Body of pancreas (tissue), 4 donors: ENCODE results near the gene KANK2. TPM values are rescaled to one million over a fixed set of nuclear protein-coding genes. Genes with fewer than 3 reads are reported as not detected.

Source experiments
- ATAC-seq: fragments of 150-250 bp; one replicate; pipeline ENCODE4 v1.9.1; 2016
- DNase-seq, 4 donors: peaks; one replicate each; pipeline ENCODE4 v3.0.0-alpha.2; 2019
- H3K27ac ChIP-seq, 4 donors: fragments of 200-600 bp; sonication (generic); 1 replicate in 3 of 4; 2 replicates in 1 of 4; pipeline versions ENCODE4 v1.5.1 to v1.6.1; 2016 to 2019; ENCODE audit warnings: mild to moderate bottlenecking in 1 of 4, mixed read lengths in 1 of 4, moderate library complexity in 1 of 4
- H3K27me3 ChIP-seq, 2 donors: fragments of 200-600 bp; sonication (generic); one replicate each; pipeline ENCODE4 v1.6.0; 2016; ENCODE audit warnings: mild to moderate bottlenecking in 1 of 2
- H3K36me3 ChIP-seq, 2 donors: fragments of 200-600 bp; sonication (generic); replicated peaks in 1 of 2; 2 replicates each; pipeline ENCODE4 v1.5.1; 2016; ENCODE audit warnings: low read depth in 2 of 2; ENCODE audit not compliant: insufficient read depth in 1 of 2
- H3K4me1 ChIP-seq: fragments of 200-600 bp; sonication (generic); one replicate; pipeline ENCODE4 v1.6.0; 2016
- H3K4me3 ChIP-seq, 2 donors: fragments of 200-600 bp; sonication (generic); 1 replicate in 1 of 2; 2 replicates in 1 of 2; pipeline ENCODE4 v1.5.1; 2016 to 2019
- H3K9me3 ChIP-seq, 3 donors: fragments of 200-600 bp; sonication (generic); 1 replicate in 2 of 3; 2 replicates in 1 of 3; pipeline ENCODE4 v1.5.1; 2016
- POLR2A ChIP-seq, 3 donors: fragments of 450-650 bp; IDR thresholded peaks; one replicate each; pipeline ENCODE4 v1.6.1; 2016; ENCODE audit warnings: antibody characterized with exemption in 3 of 3, mild to moderate bottlenecking in 2 of 3
- WGBS, 2 donors: methylation state at CpG; one replicate each; pipeline ENCODE4 v1.1.5; 2017; 5-methylcytosine and 5-hydroxymethylcytosine counted together
- intact Hi-C: fragments of 100-400 bp; cut with DNase I; formaldehyde crosslinking; loops from one replicate; pipeline ENCODE4 v1.15.1; 2023
- total RNA-seq, 2 donors: library from RNA; depleted of rRNA; stranded (reverse); fragments of >200 nt; gene quantifications; one replicate each; pipeline ENCODE4 v1.1.0, GENCODE V29; 2016
- TF ChIP-seq, protein P1 (sequence below), 7 experiments: fragments of 450-650 bp in 4 of 7; fragments of 200-600 bp in 3 of 7; sonication (generic) in 3 of 7; IDR thresholded peaks; one replicate each; pipeline ENCODE4 v1.5.1; 2016 to 2019; ENCODE audit warnings: antibody characterized with exemption in 7 of 7

Gene KANK2
- total RNA-seq, result 100 to 1,000 TPM; 133 to 165 TPM

DNA sequence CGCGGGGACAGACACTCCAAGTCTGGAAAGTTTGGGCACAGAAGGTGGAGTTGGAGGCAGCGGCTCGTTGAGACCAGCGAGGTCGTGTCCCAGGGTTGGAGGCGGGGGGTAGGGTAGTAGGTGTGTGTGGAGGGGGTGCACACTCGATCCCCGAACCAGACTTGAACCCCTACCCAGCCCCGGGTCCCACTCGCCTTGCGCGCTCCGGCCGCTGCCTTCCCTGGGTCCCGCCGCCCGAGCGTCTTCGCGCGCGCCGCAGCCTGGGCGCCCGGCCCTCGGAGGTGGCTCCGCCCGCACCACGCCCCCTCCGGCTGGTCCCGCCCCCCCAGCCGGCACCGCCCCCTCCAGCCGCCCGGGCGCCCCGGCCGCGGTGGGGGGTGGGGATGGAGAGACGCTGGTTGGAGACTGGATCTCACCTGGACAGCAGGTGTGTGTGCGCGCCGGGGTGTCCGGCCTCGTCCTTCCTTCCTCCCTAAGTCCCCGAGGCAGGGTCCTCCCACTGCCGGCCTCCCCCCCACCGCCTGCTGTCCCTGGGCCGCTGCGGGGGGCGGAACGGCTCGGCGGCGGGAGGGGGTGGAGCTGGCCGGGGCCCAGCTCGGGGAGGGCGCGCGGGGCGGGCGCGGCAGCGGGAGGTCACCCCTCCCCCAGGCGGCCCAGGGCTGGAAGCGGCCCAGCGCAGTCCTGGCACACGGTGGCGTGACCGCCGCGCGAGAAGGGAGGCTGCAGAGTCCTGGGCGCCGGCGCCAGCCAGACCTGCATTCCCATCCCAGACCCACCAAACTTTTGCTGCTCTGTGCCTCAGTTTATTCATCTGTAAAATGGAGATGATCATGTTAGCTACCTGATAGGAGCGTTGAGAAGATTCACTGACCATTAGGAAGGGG is at the start of gene KANK2:
KANK2 (minus strand) TSS at position 255 of the 884 bp plus-strand sequence. CDS start 3,034 bp downstream, outside the sequence.
- H3K27me3 ChIP-seq, result no peaks in the 10 kb centered on the region
- TF ChIP-seq, protein P1, sequence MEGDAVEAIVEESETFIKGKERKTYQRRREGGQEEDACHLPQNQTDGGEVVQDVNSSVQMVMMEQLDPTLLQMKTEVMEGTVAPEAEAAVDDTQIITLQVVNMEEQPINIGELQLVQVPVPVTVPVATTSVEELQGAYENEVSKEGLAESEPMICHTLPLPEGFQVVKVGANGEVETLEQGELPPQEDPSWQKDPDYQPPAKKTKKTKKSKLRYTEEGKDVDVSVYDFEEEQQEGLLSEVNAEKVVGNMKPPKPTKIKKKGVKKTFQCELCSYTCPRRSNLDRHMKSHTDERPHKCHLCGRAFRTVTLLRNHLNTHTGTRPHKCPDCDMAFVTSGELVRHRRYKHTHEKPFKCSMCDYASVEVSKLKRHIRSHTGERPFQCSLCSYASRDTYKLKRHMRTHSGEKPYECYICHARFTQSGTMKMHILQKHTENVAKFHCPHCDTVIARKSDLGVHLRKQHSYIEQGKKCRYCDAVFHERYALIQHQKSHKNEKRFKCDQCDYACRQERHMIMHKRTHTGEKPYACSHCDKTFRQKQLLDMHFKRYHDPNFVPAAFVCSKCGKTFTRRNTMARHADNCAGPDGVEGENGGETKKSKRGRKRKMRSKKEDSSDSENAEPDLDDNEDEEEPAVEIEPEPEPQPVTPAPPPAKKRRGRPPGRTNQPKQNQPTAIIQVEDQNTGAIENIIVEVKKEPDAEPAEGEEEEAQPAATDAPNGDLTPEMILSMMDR (IDR thresholded peaks at IDR 0.05), result peak in 3 of 7 experiments; percentile 30 to 38 (median 37)
- peak; percentile 57 to 77 (median 67) for TF ChIP-seq POLR2A (IDR thresholded peaks at IDR 0.05)
- H3K4me3 ChIP-seq, result peak within 1 kb of the TSS; percentile 34 to 68
- WGBS, 2 donors, result 1 to 3% methylated on average over 11 to 42 of the region's 78 CpGs
- H3K36me3 ChIP-seq, result peaks cover 0 to 13% of the 10 kb centered on the region in 2 donors
- intact Hi-C loops, result no loop called here
- DNase-seq (peak; percentile 93 to 94 (median 94)), ATAC-seq (peak; percentile 92)
- no peaks in the 10 kb centered on the region for H3K9me3 ChIP-seq
- peak within 1 kb of the TSS; percentile 86 to 91 (median 87) for H3K27ac ChIP-seq
- H3K4me1 ChIP-seq, result peaks cover 45% of the 10 kb centered on the region

DNA sequence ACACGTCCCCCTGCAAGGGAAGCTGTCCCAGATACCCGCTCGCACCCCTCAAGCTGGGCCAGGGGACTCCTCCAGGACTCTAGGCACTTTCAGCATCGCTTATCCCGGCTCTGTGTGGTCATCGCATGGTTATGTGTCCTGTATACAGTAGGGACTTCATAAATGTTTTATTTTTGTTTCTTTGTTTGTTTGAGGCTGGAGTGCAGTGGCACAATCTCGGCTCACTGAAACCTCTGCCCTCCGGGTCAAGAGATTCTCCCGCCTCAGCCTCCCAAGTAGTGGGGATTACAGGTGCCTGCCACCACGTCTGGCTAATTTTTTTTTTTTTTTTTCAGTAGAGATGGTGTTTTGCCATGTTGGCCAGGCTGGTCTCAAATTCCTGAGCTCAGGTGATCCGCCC is 49.6 kb upstream of the KANK2 start:
- H3K4me1 ChIP-seq, result peaks cover 6% of the 10 kb centered on the region
- ATAC-seq (no peak), DNase-seq (no peak)
- intact Hi-C loops, result no loop called here
- peaks cover 0 to 7% of the 10 kb centered on the region in 2 donors for H3K36me3 ChIP-seq
- no peak overlapping the region for H3K27ac ChIP-seq
- H3K9me3 ChIP-seq, result no peaks in the 10 kb centered on the region
- no peaks in the 10 kb centered on the region for H3K27me3 ChIP-seq
- 88 to 93% methylated on average over 10 of the region's 11 CpGs for WGBS, 2 donors
- TF ChIP-seq, protein P1 (IDR thresholded peaks at IDR 0.05), result no peak
- TF ChIP-seq POLR2A (IDR thresholded peaks at IDR 0.05), result no peak
- H3K4me3 ChIP-seq, result no peak overlapping the region

DNA sequence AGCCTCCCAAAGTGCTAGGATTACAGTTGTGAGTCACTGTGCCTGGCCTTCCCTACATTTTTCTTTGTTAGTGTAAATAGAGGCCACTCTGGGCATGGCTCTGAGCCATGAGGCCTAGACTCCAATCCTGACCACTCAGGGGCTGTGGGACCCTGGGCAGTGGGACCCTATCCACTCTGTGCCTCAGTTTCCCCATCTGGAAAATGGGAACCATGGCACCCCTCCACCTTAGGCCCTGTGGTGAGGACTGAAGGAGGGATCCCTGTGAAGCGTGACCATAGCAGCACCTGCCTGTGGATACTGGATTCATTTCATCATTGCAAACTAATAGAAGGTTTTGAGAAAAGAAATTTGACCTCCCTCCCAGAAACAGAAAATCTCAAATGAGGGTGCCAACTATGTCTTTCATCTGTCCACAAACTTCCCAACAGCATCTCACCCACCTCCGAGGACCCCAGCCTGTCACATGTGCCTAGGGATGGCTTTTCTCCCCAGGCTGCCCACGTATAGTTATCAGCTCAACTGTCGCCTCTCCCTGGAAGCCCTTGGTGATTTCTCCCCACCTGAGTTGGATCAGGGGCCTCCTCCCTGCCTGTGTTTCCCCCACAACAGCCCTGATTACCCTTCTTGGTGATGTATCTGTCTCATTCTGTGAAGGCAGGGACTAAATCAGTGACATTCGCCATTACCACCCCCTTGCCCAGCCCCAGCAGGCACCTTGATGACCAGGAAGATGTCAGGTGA is 47.7 kb upstream of the KANK2 start:
- DNase-seq (no peak), ATAC-seq (no peak)
- 96 to 98% methylated on average over 5 of the region's 5 CpGs for WGBS, 2 donors
- H3K27me3 ChIP-seq, result no peaks in the 10 kb centered on the region
- H3K27ac ChIP-seq, result no peak overlapping the region
- H3K36me3 ChIP-seq, result peaks cover 0 to 6% of the 10 kb centered on the region in 2 donors
- intact Hi-C loops, result no loop called here
- peaks cover 6% of the 10 kb centered on the region for H3K4me1 ChIP-seq
- no peaks in the 10 kb centered on the region for H3K9me3 ChIP-seq
- H3K4me3 ChIP-seq, result no peak overlapping the region
- TF ChIP-seq POLR2A (IDR thresholded peaks at IDR 0.05), result no peak
- TF ChIP-seq, protein P1 (IDR thresholded peaks at IDR 0.05), result no peak

DNA sequence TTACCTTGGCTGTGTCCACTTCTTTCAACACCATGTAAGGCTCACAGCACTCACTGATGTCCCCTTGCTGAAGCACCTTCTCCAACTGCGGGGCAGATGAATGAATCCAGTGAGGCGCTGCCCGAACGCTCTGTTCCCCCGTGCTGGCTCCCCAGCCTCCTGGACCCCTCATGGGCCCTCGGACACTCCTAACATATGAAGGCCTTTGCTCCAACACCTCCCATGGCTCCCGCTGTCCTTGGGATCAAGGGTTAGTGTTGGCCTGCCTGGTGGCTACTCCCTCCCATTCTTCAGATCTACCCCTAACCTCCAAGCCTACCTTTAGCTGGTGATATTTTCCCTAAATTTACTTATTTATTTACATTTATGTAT is 46.4 kb upstream of the KANK2 start:
- whole genome bisulfite sequencing, 2 donors, result 86 to 97% methylated on average over 7 of the region's 7 CpGs
- no peaks in the 10 kb centered on the region for H3K27me3 ChIP-seq
- ATAC-seq (no peak), DNase-seq (no peak)
- no peak overlapping the region for H3K4me3 ChIP-seq
- TF ChIP-seq, protein P1 (IDR thresholded peaks at IDR 0.05), result no peak
- no peak for TF ChIP-seq POLR2A (IDR thresholded peaks at IDR 0.05)
- H3K4me1 ChIP-seq, result peaks cover 6% of the 10 kb centered on the region
- intact Hi-C loops, result no loop called here
- no peaks in the 10 kb centered on the region for H3K9me3 ChIP-seq
- H3K36me3 ChIP-seq, result peaks cover 0 to 6% of the 10 kb centered on the region in 2 donors
- peak overlapping the region in 2 of 4 donors; percentile 6 to 25 for H3K27ac ChIP-seq
